MCF 10A (cell line): Measurements from ENCODE around the gene DVL1. TPM values are rescaled to one million over a fixed set of nuclear protein-coding genes. Genes with fewer than 3 reads are reported as not detected.

Source experiments
- BruUV-seq: library from RNA; stranded (reverse); fragments of 400-500 nt; replicated peaks from 2 replicates; lab custom pipeline; 2021; lab: Mats Ljungman, UMichigan
- CTCF ChIA-PET: fragments of 300-600 bp; sonication (Branson Sonifier 250); formaldehyde crosslinking; extraction: SDS; loops from one replicate; lab custom pipeline; 2021; ENCODE audit warnings: antibody characterized with exemption, inconsistent platforms; lab: Yijun Ruan, JAX
- POLR2A ChIA-PET: fragments of 300-600, 350-650 bp; sonication (Branson Sonifier 250); formaldehyde crosslinking; extraction: SDS; loops from one replicate; lab custom pipeline; 2020; ENCODE audit warnings: antibody characterized with exemption, inconsistent platforms; lab: Yijun Ruan, JAX
- DNase-seq: peaks from one replicate; pipeline ENCODE4 v3.0.0-alpha.2; 2018; ENCODE audit not compliant: unreplicated experiment
- H3K27ac Mint-ChIP-seq: one replicate; pipeline ENCODE4 v1.8.0; 2022; ENCODE audit warnings: mild to moderate bottlenecking, low read depth, mixed read lengths; ENCODE audit not compliant: unreplicated experiment
- H3K27me3 Mint-ChIP-seq: one replicate; pipeline ENCODE4 v1.8.0; 2022; ENCODE audit warnings: mixed read lengths; ENCODE audit not compliant: insufficient read depth, unreplicated experiment
- H3K36me3 Mint-ChIP-seq: one replicate; pipeline ENCODE4 v1.8.0; 2022; ENCODE audit warnings: mild to moderate bottlenecking, moderate library complexity, mixed read lengths; ENCODE audit not compliant: insufficient read depth, unreplicated experiment
- H3K4me1 Mint-ChIP-seq: one replicate; pipeline ENCODE4 v1.8.0; 2022; ENCODE audit warnings: mixed read lengths; ENCODE audit not compliant: insufficient read depth, unreplicated experiment
- H3K4me3 Mint-ChIP-seq: one replicate; pipeline ENCODE4 v1.8.0; 2022; ENCODE audit warnings: mild to moderate bottlenecking, moderate library complexity, mixed read lengths; ENCODE audit not compliant: unreplicated experiment
- H3K9me3 Mint-ChIP-seq: one replicate; pipeline ENCODE4 v1.8.0; 2022; ENCODE audit warnings: mixed read lengths; ENCODE audit not compliant: unreplicated experiment
- intact Hi-C: fragments of 100-400 bp; cut with micrococcal nuclease; formaldehyde crosslinking; loops from 2 replicates; pipeline ENCODE4 v1.14.1; 2022
- total RNA-seq: library from RNA; stranded (reverse); gene quantifications from 2 replicates; pipeline ENCODE4 v1.2.3, GENCODE V29; 2022
- TF ChIP-seq, protein P1 (sequence below): fragments of 200-600 bp; IDR thresholded peaks from one replicate; pipeline ENCODE4 v1.8.0; 2022; ENCODE audit warnings: antibody characterized with exemption, mild to moderate bottlenecking; ENCODE audit not compliant: unreplicated experiment

Gene DVL1
- total RNA-seq, 1 experiment from 2014 or later: 113 TPM

DNA sequence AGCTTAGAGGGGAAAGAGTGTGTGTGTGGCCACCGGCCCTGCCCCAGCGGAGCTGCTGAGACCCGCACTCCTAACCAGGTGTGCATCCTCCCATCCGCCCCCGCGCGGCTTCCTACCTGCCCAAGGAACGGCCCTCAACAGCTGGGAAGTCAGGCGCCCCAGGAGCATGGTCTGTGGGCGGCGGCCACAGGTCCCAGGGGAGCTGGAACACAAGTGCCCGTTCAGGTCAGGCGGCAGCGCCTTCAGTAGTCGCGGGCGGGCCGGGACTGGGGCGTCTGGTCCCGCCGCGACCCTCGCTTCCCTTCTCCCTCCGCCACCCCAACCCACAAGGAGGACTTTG lies 25.3 kb upstream of the DVL1 start:
- no peaks in the 10 kb centered on the region for H3K27me3 Mint-ChIP-seq
- H3K9me3 Mint-ChIP-seq: no peaks in the 10 kb centered on the region
- DNase-seq: no peak
- POLR2A ChIA-PET: interaction anchor here (1.0 to 2.7 kb wide), 19 partner anchors 9 to 241 kb away, joined by 3 to 62 read pairs (median 7); partner anchors contain the start of genes ATAD3A, CCNL2, DVL1 and MIB2
- BruUV-seq: no TSS peak
- peaks cover 9% of the 10 kb centered on the region for H3K4me1 Mint-ChIP-seq
- H3K4me3 Mint-ChIP-seq: peak overlapping the region; percentile 87
- TF ChIP-seq, protein P1, sequence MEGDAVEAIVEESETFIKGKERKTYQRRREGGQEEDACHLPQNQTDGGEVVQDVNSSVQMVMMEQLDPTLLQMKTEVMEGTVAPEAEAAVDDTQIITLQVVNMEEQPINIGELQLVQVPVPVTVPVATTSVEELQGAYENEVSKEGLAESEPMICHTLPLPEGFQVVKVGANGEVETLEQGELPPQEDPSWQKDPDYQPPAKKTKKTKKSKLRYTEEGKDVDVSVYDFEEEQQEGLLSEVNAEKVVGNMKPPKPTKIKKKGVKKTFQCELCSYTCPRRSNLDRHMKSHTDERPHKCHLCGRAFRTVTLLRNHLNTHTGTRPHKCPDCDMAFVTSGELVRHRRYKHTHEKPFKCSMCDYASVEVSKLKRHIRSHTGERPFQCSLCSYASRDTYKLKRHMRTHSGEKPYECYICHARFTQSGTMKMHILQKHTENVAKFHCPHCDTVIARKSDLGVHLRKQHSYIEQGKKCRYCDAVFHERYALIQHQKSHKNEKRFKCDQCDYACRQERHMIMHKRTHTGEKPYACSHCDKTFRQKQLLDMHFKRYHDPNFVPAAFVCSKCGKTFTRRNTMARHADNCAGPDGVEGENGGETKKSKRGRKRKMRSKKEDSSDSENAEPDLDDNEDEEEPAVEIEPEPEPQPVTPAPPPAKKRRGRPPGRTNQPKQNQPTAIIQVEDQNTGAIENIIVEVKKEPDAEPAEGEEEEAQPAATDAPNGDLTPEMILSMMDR: no peak
- H3K27ac Mint-ChIP-seq: peak overlapping the region; percentile 94
- intact Hi-C loops: loop anchor here (2.0 to 10.0 kb wide), 2 partner anchors 24 to 130 kb away; partner anchors contain the start of gene CCNL2
- CTCF ChIA-PET: interaction anchor here (0.6 to 1.3 kb wide), 4 partner anchors 9 to 130 kb away, joined by 3 to 4 read pairs (median 3); no protein-coding TSS in a partner anchor
- H3K36me3 Mint-ChIP-seq: peaks cover 25% of the 10 kb centered on the region

DNA sequence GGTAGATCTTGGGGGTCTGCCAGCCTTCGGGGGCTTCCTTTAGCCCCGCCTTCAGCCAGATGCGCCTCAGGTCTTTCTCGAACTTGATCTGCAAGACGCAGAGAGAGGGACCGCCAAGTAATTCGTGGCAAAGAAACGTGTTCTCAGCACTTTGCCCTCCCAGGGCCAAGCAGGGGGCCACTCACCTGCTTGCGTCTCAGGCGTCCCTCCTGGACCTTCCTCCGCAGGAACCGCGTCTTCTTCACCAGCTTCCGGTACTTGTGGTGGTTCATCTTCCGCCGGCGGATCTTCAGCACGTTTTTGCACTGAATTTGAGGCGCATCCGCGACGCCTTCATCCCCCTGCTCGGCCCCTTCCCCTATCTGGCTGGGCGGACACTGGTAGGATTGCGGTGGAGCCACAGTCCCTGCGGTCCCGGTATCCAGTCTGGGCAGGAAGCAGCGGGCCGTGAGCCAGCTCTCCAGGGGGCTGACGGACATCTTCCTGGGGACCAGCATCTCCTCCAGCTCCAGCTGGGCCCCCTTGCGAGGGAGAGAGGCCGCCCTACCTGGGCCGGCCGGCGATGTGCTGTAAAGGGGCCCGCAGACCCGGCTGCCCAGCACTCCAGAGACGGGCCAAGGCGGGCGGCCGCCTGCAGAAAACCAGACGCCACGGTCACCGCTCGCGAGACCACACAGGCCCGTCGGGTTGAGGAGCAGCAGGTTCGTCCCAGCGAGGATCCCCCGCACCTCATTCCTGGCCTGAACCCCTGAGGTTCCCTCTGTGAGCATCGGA lies 24.8 kb upstream of the DVL1 start:
- peak overlapping the region; percentile 94 for H3K27ac Mint-ChIP-seq
- H3K27me3 Mint-ChIP-seq: no peaks in the 10 kb centered on the region
- ChIA-PET CTCF (interaction anchor here (0.6 to 1.3 kb wide), 6 partner anchors 8 to 131 kb away, joined by 3 to 6 read pairs (median 4); no protein-coding TSS in a partner anchor), POLR2A (interaction anchor here (0.7 to 2.7 kb wide), 11 partner anchors 17 to 137 kb away, joined by 3 to 62 read pairs (median 8); partner anchors contain the start of genes ATAD3A, CCNL2 and DVL1)
- peaks cover 9% of the 10 kb centered on the region for H3K4me1 Mint-ChIP-seq
- H3K4me3 Mint-ChIP-seq: peak overlapping the region; percentile 87
- peaks cover 25% of the 10 kb centered on the region for H3K36me3 Mint-ChIP-seq
- TSS peak; percentile 88 for BruUV-seq
- H3K9me3 Mint-ChIP-seq: no peaks in the 10 kb centered on the region
- TF ChIP-seq, protein P1: no peak
- no peak for DNase-seq
- intact Hi-C loops: loop anchor here (2.0 to 10.0 kb wide), 2 partner anchors 25 to 131 kb away; partner anchors contain the start of gene CCNL2

DNA sequence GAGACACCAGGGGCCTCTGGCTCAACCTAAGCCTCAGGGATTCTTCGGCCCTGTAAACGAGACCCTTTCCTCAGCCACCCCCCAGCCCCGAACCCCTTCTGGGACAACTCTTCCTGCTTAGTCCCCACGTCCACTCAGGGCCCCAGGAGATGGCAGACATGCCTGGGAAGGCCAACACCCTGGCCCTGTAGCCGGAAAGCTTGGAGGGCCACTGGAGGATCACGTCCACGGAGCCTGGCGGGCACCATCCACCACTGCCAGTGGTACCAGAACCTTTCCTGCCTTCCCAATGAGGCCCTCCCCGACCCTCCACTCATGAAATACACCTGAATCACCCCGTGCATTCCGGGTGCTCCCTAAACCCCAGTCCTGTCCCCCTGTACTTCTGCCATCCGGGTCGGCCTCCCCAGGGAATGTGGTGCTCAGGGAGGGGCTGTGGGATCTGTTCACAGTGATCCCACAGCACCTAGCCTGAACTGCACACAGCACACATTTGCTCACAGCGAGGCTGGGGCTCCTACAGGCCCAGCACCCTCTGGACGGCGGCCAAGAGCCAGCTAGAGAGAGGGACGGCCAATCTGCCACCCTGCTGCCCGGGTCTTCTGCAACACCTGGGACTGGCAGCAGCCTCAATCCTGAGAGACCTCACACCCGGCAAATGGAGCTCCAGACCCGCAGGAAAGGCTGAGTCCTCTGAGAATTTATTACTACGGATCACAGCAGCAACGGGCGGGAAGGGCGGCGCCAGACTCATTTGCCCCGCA lies 24.0 kb upstream of the DVL1 start:
- intact Hi-C loops: loop anchor here (10.0 kb wide), 1 partner anchor 132 kb away; no protein-coding TSS in a partner anchor
- H3K36me3 Mint-ChIP-seq: peaks cover 25% of the 10 kb centered on the region
- H3K27ac Mint-ChIP-seq: no peak overlapping the region
- H3K4me3 Mint-ChIP-seq: peak overlapping the region; percentile 87
- no peaks in the 10 kb centered on the region for H3K27me3 Mint-ChIP-seq
- TF ChIP-seq, protein P1: no peak
- DNase-seq: no peak
- CTCF ChIA-PET: interaction anchor here (0.6 to 1.4 kb wide), 9 partner anchors 9 to 131 kb away, joined by 3 to 9 read pairs (median 3); no protein-coding TSS in a partner anchor
- POLR2A ChIA-PET: interaction anchor here (0.7 to 2.7 kb wide), 4 partner anchors 26 to 110 kb away, joined by 3 to 62 read pairs (median 6); partner anchors contain the start of gene CCNL2
- no peaks in the 10 kb centered on the region for H3K9me3 Mint-ChIP-seq
- no TSS peak for BruUV-seq
- peaks cover 9% of the 10 kb centered on the region for H3K4me1 Mint-ChIP-seq
